WTC11 (cell line): ENCODE measurements around the gene PALB2.

Experiments
- NR2C2 ChIP-seq: sonication (generic); formaldehyde crosslinking; IDR thresholded peaks from 2 replicates; pipeline ENCODE4 v1.8.0; 2022; ENCODE audit warnings: mild to moderate bottlenecking, missing genetic modification reagents
- ZBTB21 ChIP-seq: sonication (generic); formaldehyde crosslinking; IDR thresholded peaks from 2 replicates; pipeline ENCODE4 v1.8.1; 2023; ENCODE audit warnings: mild to moderate bottlenecking, missing genetic modification reagents, borderline replicate concordance

- no peak for TF ChIP-seq ZBTB21
- TF ChIP-seq NR2C2 (CRISPR knock-in tag), result no peak
These were observed 10.9 kb upstream of the PALB2 start for GRCh38 chr16:23651943-23652468.
